Common myeloid progenitor, CD34-positive (primary cell): ENCODE results near the gene TMEM139.

Experiments used
- CTCF ChIA-PET: fragments of 350-600 bp; sonication (Branson Sonifier 250); formaldehyde crosslinking; loops from one replicate; lab custom pipeline; 2021; ENCODE audit warnings: antibody characterized with exemption; lab: Charles Lee
- POLR2A ChIA-PET: fragments of 350-600 bp; sonication (Branson Sonifier 250); formaldehyde crosslinking; loops from one replicate; lab custom pipeline; 2021; ENCODE audit warnings: antibody characterized with exemption; lab: Charles Lee
- DNase-seq, 3 donors: peaks; one replicate each; pipeline versions ENCODE4 v3.0.0 to v3.0.0-alpha.2; 2013
- H3K27ac ChIP-seq, 2 experiments: 1 replicate in 1 of 2; 2 replicates in 1 of 2; pipeline ENCODE4 v1.7.0; 2013; ENCODE audit warnings: inconsistent platforms in 2 of 2, low read length in 2 of 2, mild to moderate bottlenecking in 2 of 2, low read depth in 1 of 2, moderate library complexity in 1 of 2; ENCODE audit not compliant: severe bottlenecking in 2 of 2, insufficient read depth in 1 of 2, poor library complexity in 1 of 2
- H3K27me3 ChIP-seq, 5 experiments: replicated peaks in 2 of 5; 1 replicate in 3 of 5; 2 replicates in 2 of 5; pipeline versions ENCODE4 v1.6.1 to v1.7.0; 2013; ENCODE audit warnings: low read length in 4 of 5, mild to moderate bottlenecking in 2 of 5, moderate library complexity in 2 of 5, inconsistent platforms in 1 of 5; ENCODE audit not compliant: insufficient read depth in 5 of 5, control insufficient read depth in 4 of 5
- H3K36me3 ChIP-seq, 4 experiments: 1 replicate in 2 of 4; 2 replicates in 2 of 4; pipeline versions ENCODE4 v1.6.1 to v1.7.0; 2013; ENCODE audit warnings: low read length in 3 of 4, control low read depth in 1 of 4, mild to moderate bottlenecking in 1 of 4; ENCODE audit not compliant: control insufficient read depth in 4 of 4, insufficient read depth in 4 of 4
- H3K4me1 ChIP-seq, 4 experiments: 1 replicate in 3 of 4; 2 replicates in 1 of 4; pipeline versions ENCODE4 v1.6.1 to v1.7.1; 2013; ENCODE audit warnings: low read length in 3 of 4, mild to moderate bottlenecking in 3 of 4, control low read depth in 1 of 4, inconsistent platforms in 1 of 4, moderate library complexity in 1 of 4; ENCODE audit not compliant: control insufficient read depth in 4 of 4, insufficient read depth in 4 of 4; ENCODE audit errors: control extremely low read depth in 1 of 4
- H3K4me3 ChIP-seq, 7 experiments: 1 replicate in 4 of 7; 2 replicates in 3 of 7; pipeline versions ENCODE4 v1.5.1 to v1.7.0; 2013; ENCODE audit warnings: mild to moderate bottlenecking in 7 of 7, low read length in 6 of 7, moderate library complexity in 6 of 7, inconsistent platforms in 2 of 7, low read depth in 2 of 7, control low read depth in 1 of 7; ENCODE audit not compliant: insufficient read depth in 4 of 7, control insufficient read depth in 1 of 7; ENCODE audit errors: extremely low read depth in 1 of 7
- H3K9me3 ChIP-seq, 5 experiments: 1 replicate in 4 of 5; 2 replicates in 1 of 5; pipeline versions ENCODE4 v1.6.1 to v1.7.1; 2013; ENCODE audit warnings: low read length in 4 of 5, mild to moderate bottlenecking in 2 of 5, inconsistent platforms in 1 of 5, low read depth in 1 of 5, moderate library complexity in 1 of 5; ENCODE audit not compliant: control insufficient read depth in 4 of 5, insufficient read depth in 2 of 5; ENCODE audit errors: control extremely low read depth in 1 of 5
- WGBS: methylation state at CpG from one replicate; pipeline ENCODE4 v1.1.5; 2013; ENCODE audit not compliant: insufficient coverage; 5-methylcytosine and 5-hydroxymethylcytosine counted together

TMEM139 gene

GRCh38 chr7:143315776-143316175, 31.0 kb downstream of the TMEM139 start, which contains the start of gene CLCN1:
CLCN1 (plus strand) TSS chr7:143316111; CDS start chr7:143316213, 102 bp downstream.
- H3K9me3 ChIP-seq: no peaks in the 10 kb centered on the region
- DNase-seq: no peak
- no peak within 1 kb of the TSS for H3K27ac ChIP-seq
- H3K4me3 ChIP-seq: no peak within 1 kb of the TSS
- no peaks in the 10 kb centered on the region for H3K27me3 ChIP-seq
- WGBS: 100% methylated on average over 3 of the region's 5 CpGs
- no peaks in the 10 kb centered on the region for H3K36me3 ChIP-seq
- peaks cover 6 to 26% (median 18%) of the 10 kb centered on the region in 4 experiments for H3K4me1 ChIP-seq
- ChIA-PET CTCF (interaction anchor here (1.0 to 2.3 kb wide), 7 partner anchors 9 to 94 kb away, joined by 3 to 16 read pairs (median 4); no protein-coding TSS in a partner anchor), POLR2A (interaction anchor here (0.6 kb wide), 1 partner anchor 317 kb away, joined by 3 read pairs; no protein-coding TSS in a partner anchor)

GRCh38 chr7:143316492-143316891, 31.7 kb downstream of the TMEM139 start:
- H3K4me1 ChIP-seq: peaks cover 6 to 26% (median 18%) of the 10 kb centered on the region in 4 experiments
- no peaks in the 10 kb centered on the region for H3K36me3 ChIP-seq
- no peak for DNase-seq
- ChIA-PET CTCF (interaction anchor here (1.2 to 2.3 kb wide), 5 partner anchors 10 to 92 kb away, joined by 3 to 16 read pairs (median 4); no protein-coding TSS in a partner anchor), POLR2A (interaction anchor here (0.6 kb wide), 1 partner anchor 318 kb away, joined by 3 read pairs; no protein-coding TSS in a partner anchor)
- WGBS: 96% methylated on average over 3 of the region's 4 CpGs
- H3K27me3 ChIP-seq: no peaks in the 10 kb centered on the region
- no peak overlapping the region for H3K4me3 ChIP-seq
- no peaks in the 10 kb centered on the region for H3K9me3 ChIP-seq
- no peak overlapping the region for H3K27ac ChIP-seq

- WGBS: 95% methylated on average over 4 of the region's 5 CpGs
- POLR2A ChIA-PET: no interaction called here
These were observed 33.9 kb downstream of the TMEM139 start for GRCh38 chr7:143318661-143319060.

GRCh38 chr7:143320620-143321019, 35.9 kb downstream of the TMEM139 start:
- H3K36me3 ChIP-seq: no peaks in the 10 kb centered on the region
- 86% methylated on average over 9 of the region's 9 CpGs for WGBS
- H3K4me3 ChIP-seq: no peak overlapping the region
- H3K27me3 ChIP-seq: no peaks in the 10 kb centered on the region
- POLR2A ChIA-PET: no interaction called here
- peaks cover 2 to 28% (median 15%) of the 10 kb centered on the region in 4 experiments for H3K4me1 ChIP-seq
- H3K27ac ChIP-seq: no peak overlapping the region
- DNase-seq: no peak
- CTCF ChIA-PET: interaction anchor here (0.7 to 1.9 kb wide), 3 partner anchors 10 to 48 kb away, joined by 3 to 6 read pairs (median 5); no protein-coding TSS in a partner anchor
- H3K9me3 ChIP-seq: no peaks in the 10 kb centered on the region

More at GRCh38 chr7:143318661-143319060, 33.9 kb downstream of the TMEM139 start:
- H3K9me3 ChIP-seq: no peaks in the 10 kb centered on the region
- no peak overlapping the region for H3K4me3 ChIP-seq
- H3K27ac ChIP-seq: no peak overlapping the region
- H3K36me3 ChIP-seq: no peaks in the 10 kb centered on the region
- CTCF ChIA-PET: interaction anchor here (0.7 to 1.2 kb wide), 4 partner anchors 9 to 65 kb away, joined by 3 read pairs; no protein-coding TSS in a partner anchor
- DNase-seq: no peak
- peaks cover 6 to 35% (median 30%) of the 10 kb centered on the region in 4 experiments for H3K4me1 ChIP-seq
- H3K27me3 ChIP-seq: no peaks in the 10 kb centered on the region

- peaks cover 2 to 24% (median 11%) of the 10 kb centered on the region in 4 experiments for H3K4me1 ChIP-seq
- H3K9me3 ChIP-seq: no peaks in the 10 kb centered on the region
- no peaks in the 10 kb centered on the region for H3K27me3 ChIP-seq
- WGBS: 100% methylated on average over 10 of the region's 10 CpGs
- POLR2A ChIA-PET: no interaction called here
- H3K4me3 ChIP-seq: no peak overlapping the region
- no peak for DNase-seq
- CTCF ChIA-PET: interaction anchor here (0.7 to 2.2 kb wide), 4 partner anchors 10 to 52 kb away, joined by 3 to 6 read pairs (median 4); no protein-coding TSS in a partner anchor
- H3K27ac ChIP-seq: no peak overlapping the region
- H3K36me3 ChIP-seq: no peaks in the 10 kb centered on the region
These were observed 36.5 kb downstream of the TMEM139 start for GRCh38 chr7:143321242-143321641.

GRCh38 chr7:143321734-143322133, 37.0 kb downstream of the TMEM139 start:
- H3K27ac ChIP-seq: no peak overlapping the region
- WGBS: 90% methylated on average over 4 of the region's 4 CpGs
- H3K4me3 ChIP-seq: no peak overlapping the region
- ChIA-PET CTCF (interaction anchor here (1.1 to 2.2 kb wide), 3 partner anchors 14 to 52 kb away, joined by 3 to 6 read pairs (median 5); no protein-coding TSS in a partner anchor), POLR2A (no interaction called here)
- peaks cover 2 to 24% (median 9%) of the 10 kb centered on the region in 4 experiments for H3K4me1 ChIP-seq
- no peaks in the 10 kb centered on the region for H3K9me3 ChIP-seq
- DNase-seq: no peak
- H3K36me3 ChIP-seq: no peaks in the 10 kb centered on the region
- no peaks in the 10 kb centered on the region for H3K27me3 ChIP-seq
